WERI-Rb-1 (cell line): ENCODE results near the gene FAM180A.
"Not testable (repeated sequence)": the region's sequence is repeated elsewhere in the genome, so short reads cannot be mapped to it uniquely, and the experiment has no call there.

Source experiments
- DNase-seq: peaks from one replicate; pipeline ENCODE4 v3.0.0-alpha.2; 2020
- H3K27ac ChIP-seq: fragments of 250-450 bp; sonication (Bioruptor Pico); 2 replicates; pipeline ENCODE4 v1.5.1; 2020; ENCODE audit warnings: mild to moderate bottlenecking, moderate library complexity
- H3K27me3 ChIP-seq: fragments of 250-450 bp; sonication (Bioruptor Pico); 2 replicates; pipeline ENCODE4 v1.5.1; 2021; ENCODE audit warnings: mild to moderate bottlenecking, low read depth, moderate library complexity; ENCODE audit not compliant: insufficient read depth, severe bottlenecking
- H3K36me3 ChIP-seq: fragments of 250-450 bp; sonication (Bioruptor Pico); 2 replicates; pipeline ENCODE4 v1.5.1; 2020; ENCODE audit warnings: mild to moderate bottlenecking, moderate library complexity
- H3K4me3 ChIP-seq: 2 replicates; pipeline ENCODE4 v1.5.1; 2011; ENCODE audit warnings: low read depth, mild to moderate bottlenecking, control low read depth, low read length
- H3K9me3 ChIP-seq: fragments of 250-450 bp; sonication (Bioruptor Pico); 2 replicates; pipeline ENCODE4 v1.5.1; 2021; ENCODE audit warnings: mild to moderate bottlenecking, moderate library complexity; ENCODE audit not compliant: severe bottlenecking
- TF ChIP-seq, protein P1 (sequence below): IDR thresholded peaks from 2 replicates; pipeline ENCODE4 v1.5.1; 2011; ENCODE audit warnings: low read depth, mild to moderate bottlenecking, control low read depth, inconsistent platforms, low read length

The FAM180A gene

DNA sequence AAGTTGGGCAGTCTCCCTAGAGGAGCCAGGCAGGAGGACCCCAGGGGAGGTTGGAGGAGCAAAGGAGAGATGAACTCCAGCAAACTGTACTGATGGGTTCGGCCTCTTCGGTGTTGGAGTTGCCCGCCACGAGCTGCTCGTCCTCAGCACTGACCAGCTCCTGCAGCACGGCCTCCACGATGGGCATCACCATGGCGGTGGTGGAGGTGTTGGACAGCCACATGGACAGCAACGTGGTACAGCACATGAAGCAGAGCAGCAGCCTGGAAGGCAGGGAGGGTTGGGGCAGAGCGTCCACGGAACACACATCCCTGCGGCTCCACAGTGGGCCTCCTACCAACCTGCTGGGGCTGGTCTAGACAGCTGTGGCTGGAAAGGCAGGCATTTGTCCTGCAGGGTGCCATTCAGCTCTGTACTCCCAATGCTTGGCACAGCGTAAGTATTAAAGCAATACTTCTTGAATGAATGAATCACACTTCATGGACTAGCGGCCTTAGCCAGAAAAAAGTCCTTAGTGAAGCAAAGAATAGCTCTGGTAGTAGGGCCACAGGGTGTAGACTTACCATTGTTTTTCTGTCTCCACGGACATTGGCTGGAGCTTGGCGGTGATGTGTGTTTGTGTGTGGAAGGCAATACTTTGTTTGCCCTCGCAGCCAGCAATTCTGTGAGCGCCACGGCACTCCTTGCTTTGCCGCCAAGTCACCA, 42.4 kb downstream of the FAM180A start:
- H3K4me3 ChIP-seq, result no peak overlapping the region
- no peak for DNase-seq
- TF ChIP-seq, protein P1, sequence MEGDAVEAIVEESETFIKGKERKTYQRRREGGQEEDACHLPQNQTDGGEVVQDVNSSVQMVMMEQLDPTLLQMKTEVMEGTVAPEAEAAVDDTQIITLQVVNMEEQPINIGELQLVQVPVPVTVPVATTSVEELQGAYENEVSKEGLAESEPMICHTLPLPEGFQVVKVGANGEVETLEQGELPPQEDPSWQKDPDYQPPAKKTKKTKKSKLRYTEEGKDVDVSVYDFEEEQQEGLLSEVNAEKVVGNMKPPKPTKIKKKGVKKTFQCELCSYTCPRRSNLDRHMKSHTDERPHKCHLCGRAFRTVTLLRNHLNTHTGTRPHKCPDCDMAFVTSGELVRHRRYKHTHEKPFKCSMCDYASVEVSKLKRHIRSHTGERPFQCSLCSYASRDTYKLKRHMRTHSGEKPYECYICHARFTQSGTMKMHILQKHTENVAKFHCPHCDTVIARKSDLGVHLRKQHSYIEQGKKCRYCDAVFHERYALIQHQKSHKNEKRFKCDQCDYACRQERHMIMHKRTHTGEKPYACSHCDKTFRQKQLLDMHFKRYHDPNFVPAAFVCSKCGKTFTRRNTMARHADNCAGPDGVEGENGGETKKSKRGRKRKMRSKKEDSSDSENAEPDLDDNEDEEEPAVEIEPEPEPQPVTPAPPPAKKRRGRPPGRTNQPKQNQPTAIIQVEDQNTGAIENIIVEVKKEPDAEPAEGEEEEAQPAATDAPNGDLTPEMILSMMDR, result no peak
- H3K9me3 ChIP-seq, result no peaks in the 10 kb centered on the region
- H3K27ac ChIP-seq, result no peak overlapping the region
- no peaks in the 10 kb centered on the region for H3K36me3 ChIP-seq
- H3K27me3 ChIP-seq, result no peaks in the 10 kb centered on the region

DNA sequence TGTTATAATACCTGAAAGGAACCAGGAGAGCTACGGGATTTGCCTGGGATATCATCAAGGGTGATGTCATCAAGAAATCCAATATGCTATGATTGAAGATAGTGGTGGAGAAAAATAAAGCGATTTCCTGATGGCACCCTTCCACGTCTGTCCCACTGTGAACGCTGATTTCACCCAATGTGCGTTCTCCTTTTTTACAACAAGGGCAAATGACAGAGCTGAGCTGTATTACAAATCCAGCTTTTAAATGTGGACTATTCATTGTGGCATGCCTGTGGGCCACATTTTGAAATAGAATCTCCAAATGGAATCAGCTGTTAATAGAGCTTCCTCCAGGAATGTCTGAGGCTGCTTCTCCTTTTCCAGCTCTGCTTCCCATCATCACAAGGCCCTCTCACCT, 43.9 kb downstream of the FAM180A start:
- no peaks in the 10 kb centered on the region for H3K36me3 ChIP-seq
- no peak overlapping the region for H3K4me3 ChIP-seq
- TF ChIP-seq, protein P1, result no peak
- H3K27ac ChIP-seq, result no peak overlapping the region
- H3K27me3 ChIP-seq, result no peaks in the 10 kb centered on the region
- DNase-seq, result no peak
- no peaks in the 10 kb centered on the region for H3K9me3 ChIP-seq

DNA sequence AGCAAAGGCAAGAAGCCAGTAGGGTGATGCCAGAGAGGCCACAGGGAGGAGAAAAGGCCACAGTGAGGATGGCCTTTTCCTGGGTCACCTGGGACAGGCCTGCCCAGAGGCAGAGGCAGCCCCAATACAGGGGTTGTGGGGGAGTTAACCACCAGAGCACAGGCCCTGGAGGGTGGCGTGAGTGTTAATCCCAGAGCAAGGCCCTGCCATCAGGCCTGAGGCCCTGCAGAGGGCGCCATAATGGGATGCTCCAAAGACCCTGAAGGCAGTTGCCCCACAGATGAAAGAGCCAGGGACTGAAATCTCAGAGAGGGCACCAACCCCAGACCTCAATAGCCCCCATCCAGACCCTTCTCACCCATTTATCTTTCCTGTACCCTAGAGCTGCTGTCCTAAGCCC, 44.5 kb downstream of the FAM180A start:
- TF ChIP-seq, protein P1, result peak; percentile 65
- Histone ChIP-seq H3K27me3 (no peaks in the 10 kb centered on the region), H3K36me3 (no peaks in the 10 kb centered on the region), H3K9me3 (no peaks in the 10 kb centered on the region), H3K27ac (no peak overlapping the region), H3K4me3 (no peak overlapping the region)
- DNase-seq, result no peak

DNA sequence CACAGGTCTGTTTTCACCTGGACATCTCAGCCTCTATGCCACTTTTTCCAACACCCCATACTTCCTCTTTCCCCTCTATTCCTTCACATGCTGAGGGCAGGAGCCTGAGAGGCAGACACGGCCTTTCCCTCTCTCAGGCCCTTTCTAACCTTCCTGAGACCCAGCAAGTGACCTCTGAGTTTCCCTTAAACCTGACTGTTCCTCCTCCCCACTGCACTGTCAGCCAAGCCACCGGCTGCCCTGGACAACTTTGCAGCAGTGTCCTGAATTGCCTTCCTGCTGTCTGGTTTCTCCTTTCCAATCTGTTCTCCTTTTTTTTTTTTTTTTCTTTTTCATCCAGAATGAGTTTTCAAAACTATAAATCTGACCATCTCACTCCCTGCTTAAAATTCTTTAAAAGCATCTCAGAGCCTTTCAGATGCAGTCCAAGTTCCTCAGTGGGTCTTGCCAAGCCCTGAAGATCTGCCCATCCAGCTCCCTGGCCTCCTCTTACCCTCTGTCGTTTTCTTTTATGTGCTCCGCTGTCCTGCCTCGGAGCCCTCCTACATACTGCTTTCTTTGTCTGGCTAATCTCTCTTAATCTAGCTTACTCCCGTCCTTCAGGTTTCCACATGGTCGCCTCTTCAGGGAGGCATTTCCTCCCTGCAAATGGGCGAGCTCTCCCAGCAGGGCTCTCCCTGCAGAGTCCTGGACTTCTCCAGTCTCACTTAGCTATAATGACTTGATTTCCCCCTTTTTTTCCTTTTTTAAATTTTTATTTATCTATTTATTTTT, 51.1 kb downstream of the FAM180A start:
- Histone ChIP-seq H3K27ac (peak overlapping the region; percentile 96), H3K9me3 (no peaks in the 10 kb centered on the region), H3K36me3 (no peaks in the 10 kb centered on the region; the same call in 1 of the 2 replicates), H3K27me3 (no peaks in the 10 kb centered on the region), H3K4me3 (no peak overlapping the region)
- TF ChIP-seq, protein P1, result no peak
- peak; percentile 74 for DNase-seq

DNA sequence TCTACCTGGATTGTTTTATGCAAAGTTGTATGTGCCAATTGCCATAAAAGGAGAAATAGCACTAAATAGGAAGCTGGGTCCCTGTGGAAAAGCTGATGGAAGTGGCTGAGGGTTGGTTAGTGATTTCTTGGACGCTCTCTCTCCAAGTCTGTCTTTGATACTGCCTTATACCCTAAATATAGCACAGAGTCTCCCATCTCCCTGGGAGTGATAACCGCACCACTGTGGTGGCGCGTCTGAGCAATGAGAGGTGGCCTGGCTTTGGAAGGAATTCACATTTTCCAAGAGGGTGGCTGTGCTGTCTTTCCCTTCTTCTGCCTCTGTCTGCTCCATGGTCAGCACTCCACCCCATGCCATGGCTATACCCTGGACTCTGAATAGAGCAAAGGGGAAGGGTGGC, 55.1 kb downstream of the FAM180A start:
- DNase-seq, result no peak
- H3K36me3 ChIP-seq, result no peaks in the 10 kb centered on the region; the same call in none of the 2 replicates
- H3K9me3 ChIP-seq, result no peaks in the 10 kb centered on the region
- H3K27me3 ChIP-seq, result no peaks in the 10 kb centered on the region
- TF ChIP-seq, protein P1, result no peak
- no peak overlapping the region for H3K27ac ChIP-seq
- no peak overlapping the region for H3K4me3 ChIP-seq

DNA sequence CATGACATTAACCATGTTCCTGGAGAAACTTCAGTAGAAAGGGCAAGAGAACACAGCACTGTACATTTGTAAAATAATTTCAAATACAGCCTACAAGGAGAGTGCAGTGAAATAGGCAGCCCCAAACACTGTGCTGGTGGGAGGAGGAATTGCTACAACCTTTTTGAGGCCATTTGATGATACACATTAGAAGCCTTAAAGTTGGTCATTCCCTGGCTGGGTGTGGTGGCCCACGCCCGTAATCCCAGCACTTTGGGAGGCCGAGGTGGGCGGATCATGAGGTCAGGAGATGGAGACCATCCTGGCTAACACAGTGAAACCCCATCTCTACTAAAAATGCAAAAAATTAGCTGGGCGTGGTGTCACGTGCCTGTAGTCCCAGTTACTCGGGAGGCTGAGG, 56.0 kb downstream of the FAM180A start:
- not testable (repeated sequence) for DNase-seq, H3K27me3 ChIP-seq, H3K9me3 ChIP-seq, H3K27ac ChIP-seq, H3K36me3 ChIP-seq, H3K4me3 ChIP-seq
